Small intestine (tissue), 7 donors: ENCODE results near the gene TRIM29. TPM values are rescaled to one million over a fixed set of nuclear protein-coding genes. Genes with fewer than 3 reads are reported as not detected.

Experiments used
- DNase-seq, 2 donors: peaks; one replicate each; pipeline versions ENCODE4 v3.0.0 to v3.0.0-alpha.2; 2013
- FAIRE-seq: peaks from 2 replicates; lab custom pipeline; 2012; peaks lifted over from hg19 to GRCh38; lab: Jason Lieb, UNC
- H3K27ac ChIP-seq, 3 donors: one replicate each; pipeline ENCODE4 v1.5.1; 2013; ENCODE audit warnings: low read length in 2 of 3, mild to moderate bottlenecking in 2 of 3, control low read depth in 1 of 3, inconsistent platforms in 1 of 3, low read depth in 1 of 3, moderate library complexity in 1 of 3
- H3K27me3 ChIP-seq, 3 donors: one replicate each; pipeline ENCODE4 v1.6.1; 2013; ENCODE audit warnings: low read length in 3 of 3, inconsistent platforms in 1 of 3; ENCODE audit not compliant: control insufficient read depth in 3 of 3, insufficient read depth in 3 of 3
- H3K36me3 ChIP-seq, 3 donors: one replicate each; pipeline ENCODE4 v1.6.1; 2013; ENCODE audit warnings: low read length in 3 of 3, inconsistent platforms in 1 of 3, low read depth in 1 of 3, mild to moderate bottlenecking in 1 of 3, moderate library complexity in 1 of 3; ENCODE audit not compliant: control insufficient read depth in 3 of 3, insufficient read depth in 2 of 3
- H3K4me1 ChIP-seq, 3 donors: one replicate each; pipeline ENCODE4 v1.6.1; 2013; ENCODE audit warnings: low read length in 2 of 3, inconsistent platforms in 1 of 3, low read depth in 1 of 3, mild to moderate bottlenecking in 1 of 3, moderate library complexity in 1 of 3; ENCODE audit not compliant: control insufficient read depth in 3 of 3, insufficient read depth in 2 of 3
- H3K4me3 ChIP-seq, 3 donors: one replicate each; pipeline ENCODE4 v1.5.1; 2013; ENCODE audit warnings: low read length in 3 of 3, control low read depth in 1 of 3, inconsistent platforms in 1 of 3, low read depth in 1 of 3, mild to moderate bottlenecking in 1 of 3, moderate library complexity in 1 of 3
- H3K9me3 ChIP-seq, 2 donors: one replicate each; pipeline ENCODE4 v1.6.1; 2013; ENCODE audit warnings: low read depth in 1 of 2, low read length in 1 of 2; ENCODE audit not compliant: control insufficient read depth in 2 of 2, insufficient read depth in 1 of 2
- WGBS, 3 donors: extraction: QIAGEN DNeasy Blood & Tissue Kit; methylation state at CpG; one replicate each; pipeline ENCODE4 v1.1.7; 2013; 5-methylcytosine and 5-hydroxymethylcytosine counted together
- polyA plus RNA-seq, 4 donors: library from polyadenylated mRNA; stranded (reverse) in 3 of 4; unstranded in 1 of 4; fragments of 200-250 nt in 3 of 4; fragments of 120-200 nt in 1 of 4; gene quantifications; one replicate each; pipeline versions ENCODE4 v1.2.1 to v1.2.3, GENCODE V29; 2013
- donor health status: healthy with polysubstance abuse.
- donor health status: control.
- donor health status: control.
- donor health status: Bipolar disorder and iron deficiency.
- donor health status: healthy.

The TRIM29 gene
- polyA plus RNA-seq, 4 donors: 1.1 to 10.3 (median 1.9) TPM

DNA sequence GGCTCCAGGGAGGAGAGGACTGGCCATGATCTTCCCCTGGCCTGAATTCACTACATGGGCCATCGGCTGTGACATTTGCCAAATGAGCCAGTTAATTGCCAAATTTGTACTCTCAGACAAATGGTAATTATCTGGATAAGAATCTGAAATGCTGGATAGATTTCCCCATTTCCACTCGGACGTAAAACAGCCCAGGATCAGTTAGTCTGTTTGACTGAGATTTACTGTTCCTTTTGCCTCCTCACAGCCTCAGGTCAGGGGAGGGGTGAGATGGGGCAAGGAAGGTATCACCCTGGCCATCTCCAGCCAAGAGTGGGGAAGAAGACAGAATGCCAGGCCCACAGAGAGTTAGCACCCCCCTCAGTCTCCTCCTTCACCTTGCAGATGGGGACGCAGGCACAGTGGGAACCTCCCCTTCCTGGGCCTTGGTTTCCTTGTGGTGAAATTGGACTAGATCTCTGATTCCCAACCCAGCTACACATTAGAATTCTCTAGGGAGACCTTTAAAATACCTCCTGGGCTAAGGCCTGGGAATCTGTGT is 5.2 kb downstream of the TRIM29 start:
- peaks cover 0 to 22% (median 4%) of the 10 kb centered on the region in 3 donors for H3K4me1 ChIP-seq
- H3K9me3 ChIP-seq: no peaks in the 10 kb centered on the region
- H3K36me3 ChIP-seq: no peaks in the 10 kb centered on the region
- DNase-seq (no peak), FAIRE-seq (no peak)
- H3K4me3 ChIP-seq: no peak overlapping the region
- WGBS, 3 donors: 51 to 75% (median 53%) methylated on average over 4 of the region's 4 CpGs
- H3K27me3 ChIP-seq: peaks cover 0 to 4% (median 0%) of the 10 kb centered on the region in 3 donors
- no peak overlapping the region for H3K27ac ChIP-seq

- 26 to 52% (median 39%) methylated on average over 12 of the region's 12 CpGs for WGBS, 3 donors
Measured at GRCh38 chr11:120131941-120132644, 5.8 kb downstream of the TRIM29 start.

GRCh38 chr11:120130991-120131760 is 6.7 kb downstream of the TRIM29 start:
- H3K9me3 ChIP-seq: no peaks in the 10 kb centered on the region
- H3K4me3 ChIP-seq: no peak overlapping the region
- H3K27ac ChIP-seq: no peak overlapping the region
- peaks cover 0 to 21% (median 4%) of the 10 kb centered on the region in 3 donors for H3K4me1 ChIP-seq
- 79 to 88% (median 83%) methylated on average over 8 of the region's 8 CpGs for WGBS, 3 donors
- no peak for FAIRE-seq
- H3K36me3 ChIP-seq: no peaks in the 10 kb centered on the region
- no peak for DNase-seq
- H3K27me3 ChIP-seq: peaks cover 0 to 4% (median 0%) of the 10 kb centered on the region in 3 donors

More at GRCh38 chr11:120131941-120132644, 5.8 kb downstream of the TRIM29 start:
- Histone ChIP-seq H3K36me3 (no peaks in the 10 kb centered on the region), H3K4me1 (peaks cover 0 to 21% (median 4%) of the 10 kb centered on the region in 3 donors), H3K27me3 (peaks cover 0 to 4% (median 0%) of the 10 kb centered on the region in 3 donors), H3K9me3 (no peaks in the 10 kb centered on the region), H3K27ac (peak overlapping the region in 1 of 3 donors; percentile 5), H3K4me3 (no peak overlapping the region)
- DNase-seq (peak; percentile 47 to 60), FAIRE-seq (no peak)

- H3K9me3 ChIP-seq: no peaks in the 10 kb centered on the region
- peaks cover 0 to under 1% (median 0%) of the 10 kb centered on the region in 3 donors for H3K27me3 ChIP-seq
- no peak overlapping the region for H3K4me3 ChIP-seq
- peaks cover 0 to 21% (median 4%) of the 10 kb centered on the region in 3 donors for H3K4me1 ChIP-seq
- DNase-seq (no peak), FAIRE-seq (no peak)
- no peaks in the 10 kb centered on the region for H3K36me3 ChIP-seq
- WGBS, 3 donors: 81 to 89% (median 86%) methylated on average over 8 of the region's 8 CpGs
- H3K27ac ChIP-seq: no peak overlapping the region
Measured at GRCh38 chr11:120130176-120130980, 7.5 kb downstream of the TRIM29 start.

DNA sequence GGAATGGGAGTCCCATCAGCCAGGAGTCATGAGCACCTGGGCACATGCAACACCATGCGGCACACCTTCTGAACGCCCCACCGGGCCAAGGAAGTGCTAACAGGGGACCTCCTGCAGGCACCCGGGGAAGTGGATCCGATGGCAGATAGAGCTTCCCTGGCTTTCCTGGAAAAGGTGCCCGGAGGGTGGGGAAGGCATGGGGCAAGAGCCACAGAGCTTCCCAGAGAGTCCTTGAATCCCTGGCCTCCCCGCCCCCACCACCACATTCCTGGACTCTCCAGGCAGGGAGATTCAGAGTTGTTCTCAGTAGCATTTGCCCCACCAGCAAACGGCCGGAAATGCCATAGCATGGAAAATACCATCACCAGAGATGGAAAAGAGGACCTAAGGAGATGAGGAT is 8.3 kb downstream of the TRIM29 start:
- WGBS, 3 donors: 88 to 92% (median 91%) methylated on average over 9 of the region's 9 CpGs
- Histone ChIP-seq H3K4me1 (peaks cover 0 to 21% (median 4%) of the 10 kb centered on the region in 3 donors), H3K27ac (no peak overlapping the region), H3K36me3 (no peaks in the 10 kb centered on the region), H3K4me3 (no peak overlapping the region), H3K27me3 (no peaks in the 10 kb centered on the region), H3K9me3 (no peaks in the 10 kb centered on the region)
- FAIRE-seq: no peak
- DNase-seq: peak in 1 of 2 donors; percentile 16

- H3K4me1 ChIP-seq: peaks cover 0 to 21% (median 4%) of the 10 kb centered on the region in 3 donors
- 20 to 55% (median 37%) methylated on average over 14 of the region's 14 CpGs for WGBS, 3 donors
- FAIRE-seq (no peak), DNase-seq (peak; percentile 92 to 95)
- no peaks in the 10 kb centered on the region for H3K9me3 ChIP-seq
- no peak overlapping the region for H3K4me3 ChIP-seq
- peak overlapping the region in 2 of 3 donors; percentile 32 to 60 for H3K27ac ChIP-seq
- no peaks in the 10 kb centered on the region for H3K36me3 ChIP-seq
- H3K27me3 ChIP-seq: no peaks in the 10 kb centered on the region
Measured at GRCh38 chr11:120128392-120129119, 9.4 kb downstream of the TRIM29 start.

DNA sequence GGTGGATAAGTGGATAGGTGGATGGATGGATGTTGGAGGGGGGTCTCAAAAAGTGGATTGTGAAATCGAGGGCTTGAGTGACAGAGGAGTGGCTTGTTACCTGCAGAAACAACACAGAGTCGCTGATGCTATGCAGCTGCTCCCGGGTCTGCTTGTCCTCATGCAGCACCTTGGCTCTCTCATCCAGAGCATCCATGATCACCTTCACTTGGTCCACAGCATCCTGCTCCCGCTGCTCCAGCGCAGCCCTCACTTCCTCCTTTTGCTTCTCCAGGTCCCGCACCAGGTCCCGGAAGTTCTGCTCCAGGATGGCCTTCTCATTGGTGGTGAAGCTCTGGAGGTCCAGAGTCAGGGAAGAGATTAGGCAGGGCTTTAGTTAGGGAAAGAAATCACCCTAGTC is 10.7 kb downstream of the TRIM29 start:
- FAIRE-seq (no peak), DNase-seq (no peak)
- H3K9me3 ChIP-seq: no peaks in the 10 kb centered on the region
- no peak overlapping the region for H3K27ac ChIP-seq
- WGBS, 3 donors: 86 to 94% (median 90%) methylated on average over 7 of the region's 7 CpGs
- H3K4me3 ChIP-seq: no peak overlapping the region
- no peaks in the 10 kb centered on the region for H3K27me3 ChIP-seq
- H3K4me1 ChIP-seq: peaks cover 0 to 19% (median 4%) of the 10 kb centered on the region in 3 donors
- H3K36me3 ChIP-seq: no peaks in the 10 kb centered on the region
